Transverse colon (tissue), 3 donors: ENCODE data around the gene TULP4.

Source experiments
- CTCF ChIP-seq, 5 experiments: fragments of 200-600 bp in 3 of 5; fragments of 450-650 bp in 2 of 5; sonication (generic) in 3 of 5; IDR thresholded peaks; 1 replicate in 2 of 5; 2 replicates in 3 of 5; pipeline ENCODE4 v1.5.1; 2016 to 2017; ENCODE audit warnings: antibody characterized with exemption in 5 of 5, inconsistent platforms in 3 of 5, mild to moderate bottlenecking in 2 of 5, moderate library complexity in 1 of 5
- POLR2A ChIP-seq: fragments of 450-650 bp; IDR thresholded peaks from one replicate; pipeline ENCODE4 v1.6.1; 2016; ENCODE audit warnings: antibody characterized with exemption, mild to moderate bottlenecking, moderate library complexity

- TF ChIP-seq POLR2A, result no peak
- TF ChIP-seq CTCF (IDR thresholded peaks at IDR 0.05), result no peak
These were observed 101.7 kb downstream of the TULP4 start for GRCh38 chr6:158413814-158414565.
